Endothelial cell of umbilical vein (primary cell): ENCODE results near the gene MYOF. TPM values are rescaled to one million over a fixed set of nuclear protein-coding genes. Genes with fewer than 3 reads are reported as not detected.
"Not testable (repeated sequence)": the region's sequence is repeated elsewhere in the genome, so short reads cannot be mapped to it uniquely, and the experiment has no call there.

Experiments used
- BruUV-seq: library from RNA; stranded (reverse); fragments of 400-500 nt; replicated peaks from 2 replicates; lab custom pipeline; 2021; lab: Mats Ljungman, UMichigan
- CTCF ChIA-PET: fragments of 300-600, 350-600 bp; sonication (Branson Sonifier 250); formaldehyde crosslinking; loops from one replicate; lab custom pipeline; 2021; ENCODE audit warnings: antibody characterized with exemption, inconsistent platforms; lab: Charles Lee
- POLR2A ChIA-PET: fragments of 300-600, 350-600 bp; sonication (Branson Sonifier 250); formaldehyde crosslinking; loops from one replicate; lab custom pipeline; 2021; ENCODE audit warnings: antibody characterized with exemption, inconsistent platforms; lab: Charles Lee
- DNase-seq: peaks from one replicate; pipeline ENCODE4 v3.0.0-alpha.2; 2011; ENCODE audit warnings: low read depth, low spot score
- FAIRE-seq: peaks from 2 replicates; lab custom pipeline; 2011; peaks lifted over from hg19 to GRCh38; lab: Jason Lieb, UNC
- H2AFZ ChIP-seq: 2 replicates; pipeline ENCODE4 v1.6.0; 2012; ENCODE audit warnings: low read depth, low read length, control low read depth, inconsistent platforms
- H3K27ac ChIP-seq: 2 replicates; pipeline ENCODE4 v1.5.1; 2011; ENCODE audit warnings: low read depth, mild to moderate bottlenecking, control low read depth, low read length, moderate library complexity; ENCODE audit not compliant: insufficient read depth
- H3K27me3 ChIP-seq, 2 experiments: 2 replicates each; pipeline versions ENCODE4 v1.6.0 to v1.6.1; 2011; ENCODE audit warnings: low read length in 2 of 2, mixed read lengths in 1 of 2; ENCODE audit not compliant: control insufficient read depth in 2 of 2, insufficient read depth in 2 of 2
- H3K36me3 ChIP-seq, 2 experiments: 2 replicates in 1 of 2; 3 replicates in 1 of 2; pipeline ENCODE4 v1.5.1; 2011; ENCODE audit warnings: low read length in 2 of 2, mild to moderate bottlenecking in 1 of 2, moderate library complexity in 1 of 2; ENCODE audit not compliant: control insufficient read depth in 2 of 2, insufficient read depth in 2 of 2; ENCODE audit errors: extremely low read depth in 1 of 2
- H3K4me1 ChIP-seq: 3 replicates; pipeline ENCODE4 v1.5.1; 2011; ENCODE audit warnings: mild to moderate bottlenecking, low read length; ENCODE audit not compliant: control insufficient read depth, insufficient read depth; ENCODE audit errors: extremely low read depth
- H3K4me2 ChIP-seq: 2 replicates; pipeline ENCODE4 v1.6.1; 2011; ENCODE audit warnings: low read length, control low read depth, mixed read lengths; ENCODE audit not compliant: insufficient read depth
- H3K4me3 ChIP-seq, 3 experiments: fragments of 200-600 bp in 1 of 3; sonication (generic), shearing (Covaris generic) in 1 of 3; replicated peaks in 1 of 3; 2 replicates each; pipeline ENCODE4 v1.5.1; 2011 to 2016; ENCODE audit warnings: control low read depth in 3 of 3, low read length in 3 of 3, mild to moderate bottlenecking in 2 of 3, inconsistent platforms in 1 of 3, low read depth in 1 of 3, moderate library complexity in 1 of 3; ENCODE audit not compliant: insufficient read depth in 1 of 3
- H3K79me2 ChIP-seq: 2 replicates; pipeline ENCODE4 v1.6.0; 2012; ENCODE audit warnings: low read length, inconsistent platforms; ENCODE audit not compliant: control insufficient read depth, insufficient read depth
- H3K9ac ChIP-seq: replicated peaks from 2 replicates; pipeline ENCODE3; 2011; ENCODE audit warnings: low read length, control low read depth; ENCODE audit not compliant: insufficient read depth; ENCODE audit errors: extremely low read depth
- H3K9me1 ChIP-seq: replicated peaks from 3 replicates; pipeline ENCODE4 v1.6.0; 2011; ENCODE audit warnings: mild to moderate bottlenecking, low read length; ENCODE audit not compliant: control insufficient read depth, insufficient read depth; ENCODE audit errors: extremely low read depth
- H3K9me3 ChIP-seq: replicated peaks from 2 replicates; pipeline ENCODE4 v1.5.1; 2012; ENCODE audit warnings: low read length, inconsistent platforms; ENCODE audit not compliant: control insufficient read depth, insufficient read depth
- H4K20me1 ChIP-seq: replicated peaks from 2 replicates; pipeline ENCODE3; 2011; ENCODE audit warnings: mild to moderate bottlenecking, low read length; ENCODE audit not compliant: control insufficient read depth, insufficient read depth; ENCODE audit errors: extremely low read depth
- CTCF ChIP-seq, 2 donors: IDR thresholded peaks; 1 replicate in 1 of 2; 2 replicates in 1 of 2; pipeline ENCODE4 v1.5.1; 2011; ENCODE audit warnings: low read length in 2 of 2, mild to moderate bottlenecking in 2 of 2, moderate library complexity in 2 of 2, control low read depth in 1 of 2, inconsistent platforms in 1 of 2, low read depth in 1 of 2; ENCODE audit not compliant: insufficient read depth in 1 of 2; ENCODE audit errors: extremely low read depth in 1 of 2
- JUN ChIP-seq: IDR thresholded peaks from 2 replicates; pipeline ENCODE4 v1.6.1; 2011; ENCODE audit warnings: borderline replicate concordance, low read depth; ENCODE audit not compliant: insufficient read length, insufficient read depth
- dilution Hi-C: fragments of 300-500 bp; cut with MboI; formaldehyde crosslinking; loops from one replicate; pipeline ENCODE4 v1.15.0; 2019; ENCODE audit warnings: low sequenced_read_pairs; ENCODE audit not compliant: extremely low pct_ligation_motif_present
- intact Hi-C: fragments of 100-400 bp; cut with micrococcal nuclease; formaldehyde crosslinking; loops from one replicate; pipeline ENCODE4 v1.10.0; 2022
- polyA plus RNA-seq, 4 experiments: library from polyadenylated mRNA; depleted of rRNA in 3 of 4; stranded (reverse) in 3 of 4; unstranded in 1 of 4; fragments of >200 nt; gene quantifications; 2 replicates each; pipeline versions ENCODE4 v1.2.1 to v1.2.3, GENCODE V29; 2011 to 2012; ENCODE audit warnings: missing spikeins in 1 of 4
- total RNA-seq: library from RNA; stranded (reverse); gene quantifications from 2 replicates; pipeline ENCODE4 v1.2.3, GENCODE V29; 2021

MYOF gene
- total and polyA plus RNA-seq, 2 donors (not counting 3 experiments of a cell fraction or from before 2014, with no cell fraction given) = 98.4 to 379 TPM

GRCh38 chr10:93420944-93421825 is 60.9 kb downstream of the MYOF start:
- DNase-seq (no peak), FAIRE-seq (no peak)
- peak overlapping the region; percentile 54 for H3K27ac ChIP-seq
- H3K4me1 ChIP-seq = peaks cover 30% of the 10 kb centered on the region
- H2AFZ ChIP-seq = no peak overlapping the region
- TF ChIP-seq JUN = no peak
- POLR2A ChIA-PET = interaction anchor here (1.0 to 1.1 kb wide), 2 partner anchors 16 to 17 kb away, joined by 4 to 5 read pairs; no protein-coding TSS in a partner anchor
- H3K36me3 ChIP-seq = peaks cover 7 to 31% of the 10 kb centered on the region in 2 experiments
- H3K9me1 ChIP-seq = no peaks in the 10 kb centered on the region
- intact Hi-C loops (no loop called here), dilution Hi-C loops (no loop called here)
- H3K4me2 ChIP-seq = peak overlapping the region; percentile 38
- H3K4me3 ChIP-seq = no peak overlapping the region
- H3K9ac ChIP-seq = peak overlapping the region; percentile 24
- no peaks in the 10 kb centered on the region for H4K20me1 ChIP-seq
- CTCF ChIA-PET = interaction anchor here (0.9 to 4.6 kb wide), 7 partner anchors 8 to 90 kb away, joined by 3 to 17 read pairs (median 3); partner anchors contain the start of gene MYOF
- H3K9me3 ChIP-seq = no peaks in the 10 kb centered on the region
- H3K27me3 ChIP-seq = no peaks in the 10 kb centered on the region
- no TSS peak for BruUV-seq
- peaks cover 52% of the 10 kb centered on the region for H3K79me2 ChIP-seq

- Histone ChIP-seq H3K4me2 (no peak overlapping the region), H3K27ac (no peak overlapping the region), H3K4me3 (no peak overlapping the region), H3K9ac (no peak overlapping the region), H3K27me3 (no peaks in the 10 kb centered on the region), H3K36me3 (peaks cover 2 to 20% of the 10 kb centered on the region in 2 experiments), H3K4me1 (peaks cover 30% of the 10 kb centered on the region), H3K9me3 (no peaks in the 10 kb centered on the region), H2AFZ (no peak overlapping the region), H4K20me1 (no peaks in the 10 kb centered on the region), H3K79me2 (peaks cover 44% of the 10 kb centered on the region), H3K9me1 (no peaks in the 10 kb centered on the region)
- CTCF ChIA-PET = interaction anchor here (4.6 kb wide), 1 partner anchor 62 kb away, joined by 17 read pairs; the partner anchor contains the start of gene MYOF
- FAIRE-seq (no peak), DNase-seq (no peak)
- intact Hi-C loops = no loop called here
- POLR2A ChIA-PET = interaction anchor here (1.1 kb wide), 1 partner anchor 17 kb away, joined by 4 read pairs; no protein-coding TSS in a partner anchor
- BruUV-seq = no TSS peak
- dilution Hi-C loops = no loop called here
- no peak for TF ChIP-seq CTCF (IDR thresholded peaks at IDR 0.05; ENCODE audit: extremely low read depth in 1 of 2, insufficient read depth in 1 of 2, low read depth in 1 of 2, low read length in 2 of 2)
- TF ChIP-seq JUN = no peak
These were observed 62.0 kb downstream of the MYOF start for GRCh38 chr10:93420091-93420490.

- BruUV-seq, intact Hi-C loops: not testable (repeated sequence)
- H3K79me2 ChIP-seq = peaks cover 40% of the 10 kb centered on the region
These were observed 63.1 kb downstream of the MYOF start for GRCh38 chr10:93419016-93419415.

More at GRCh38 chr10:93419016-93419415, 63.1 kb downstream of the MYOF start:
- H3K36me3 ChIP-seq = peaks cover 2 to 16% of the 10 kb centered on the region in 2 experiments
- H4K20me1 ChIP-seq, H3K4me2 ChIP-seq, H3K9me3 ChIP-seq, H3K9me1 ChIP-seq, H3K27ac ChIP-seq, FAIRE-seq, dilution Hi-C loops, H3K9ac ChIP-seq, H2AFZ ChIP-seq, H3K27me3 ChIP-seq, DNase-seq, POLR2A ChIA-PET, H3K4me3 ChIP-seq: not testable (repeated sequence)
- CTCF ChIA-PET = interaction anchor here (4.6 kb wide), 1 partner anchor 64 kb away, joined by 17 read pairs; the partner anchor contains the start of gene MYOF
- H3K4me1 ChIP-seq = peaks cover 31% of the 10 kb centered on the region
